ENCODE measurements around the gene PWWP2B.

- TF ChIP-seq, protein P1, sequence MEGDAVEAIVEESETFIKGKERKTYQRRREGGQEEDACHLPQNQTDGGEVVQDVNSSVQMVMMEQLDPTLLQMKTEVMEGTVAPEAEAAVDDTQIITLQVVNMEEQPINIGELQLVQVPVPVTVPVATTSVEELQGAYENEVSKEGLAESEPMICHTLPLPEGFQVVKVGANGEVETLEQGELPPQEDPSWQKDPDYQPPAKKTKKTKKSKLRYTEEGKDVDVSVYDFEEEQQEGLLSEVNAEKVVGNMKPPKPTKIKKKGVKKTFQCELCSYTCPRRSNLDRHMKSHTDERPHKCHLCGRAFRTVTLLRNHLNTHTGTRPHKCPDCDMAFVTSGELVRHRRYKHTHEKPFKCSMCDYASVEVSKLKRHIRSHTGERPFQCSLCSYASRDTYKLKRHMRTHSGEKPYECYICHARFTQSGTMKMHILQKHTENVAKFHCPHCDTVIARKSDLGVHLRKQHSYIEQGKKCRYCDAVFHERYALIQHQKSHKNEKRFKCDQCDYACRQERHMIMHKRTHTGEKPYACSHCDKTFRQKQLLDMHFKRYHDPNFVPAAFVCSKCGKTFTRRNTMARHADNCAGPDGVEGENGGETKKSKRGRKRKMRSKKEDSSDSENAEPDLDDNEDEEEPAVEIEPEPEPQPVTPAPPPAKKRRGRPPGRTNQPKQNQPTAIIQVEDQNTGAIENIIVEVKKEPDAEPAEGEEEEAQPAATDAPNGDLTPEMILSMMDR (IDR thresholded peaks at IDR 0.05; ENCODE audit: low read depth, low read length), result no peak
- no peak for TF ChIP-seq EZH2phosphoT487 (IDR thresholded peaks at IDR 0.05; ENCODE audit: low read depth)
Measured at GRCh38 chr10:132455986-132456847, 59.2 kb downstream of the PWWP2B start.
